ENCODE measurements around the gene IL17RB. TPM values are rescaled to one million over a fixed set of nuclear protein-coding genes. Genes with fewer than 3 reads are reported as not detected.

The IL17RB gene
- polyA plus RNA-seq, 2 of the 4 experiments (the other 2 are of a cell fraction): 1.9 to 2.2 TPM

- Histone ChIP-seq H3K27ac (no peak overlapping the region), H3K9me3 (no peaks in the 10 kb centered on the region), H3K4me3 (no peak overlapping the region), H3K4me2 (no peak overlapping the region), H3K4me1 (peaks cover 16% of the 10 kb centered on the region)
- ATAC-seq: no peak
- ChIA-PET POLR2A (no interaction called here), CTCF (no interaction called here)
- no peak for TF ChIP-seq RAD21 (conservative IDR thresholded peaks at IDR 0.05 in 1 of 2, IDR thresholded peaks at IDR 0.05 in 1 of 2)
- TF ChIP-seq TP53 (CRISPR knock-in tag; IDR thresholded peaks at IDR 0.05): no peak
- TF ChIP-seq EHF (CRISPR knock-in tag; IDR thresholded peaks at IDR 0.05): no peak
- TF ChIP-seq CHD4 (IDR thresholded peaks at IDR 0.05; ENCODE audit: borderline replicate concordance): no peak
- no peak for TF ChIP-seq ZSCAN20 (CRISPR knock-in tag; IDR thresholded peaks at IDR 0.05)
- no peak for TF ChIP-seq KDM1A (IDR thresholded peaks at IDR 0.05; ENCODE audit: low read depth)
- TF ChIP-seq CTCF (IDR thresholded peaks at IDR 0.05): no peak
- no peak for TF ChIP-seq CBX8 (IDR thresholded peaks at IDR 0.05)
- TF ChIP-seq BHLHE40 (IDR thresholded peaks at IDR 0.05; ENCODE audit: low read depth, low read length): no peak
- TF ChIP-seq JUNB (IDR thresholded peaks at IDR 0.05): no peak
- TF ChIP-seq RCOR1 (IDR thresholded peaks at IDR 0.05; ENCODE audit: low read depth, low read length): no peak
- no peak for TF ChIP-seq CBX2 (IDR thresholded peaks at IDR 0.05; ENCODE audit: borderline replicate concordance, low read depth)
- no peak for TF ChIP-seq USF2 (IDR thresholded peaks at IDR 0.05)
- no peak for TF ChIP-seq POLR2A (IDR thresholded peaks at IDR 0.05; ENCODE audit: low read length)
- no peak for TF ChIP-seq MAZ (IDR thresholded peaks at IDR 0.05; ENCODE audit: borderline replicate concordance, low read depth, low read length)
- no peak for TF ChIP-seq KDM5A (IDR thresholded peaks at IDR 0.05)
- no peak for TF ChIP-seq POLR2AphosphoS2 (conservative IDR thresholded peaks at IDR 0.05; ENCODE audit: low read length)
- TF ChIP-seq RARB (CRISPR knock-in tag; IDR thresholded peaks at IDR 0.05): no peak
- no peak for TF ChIP-seq GATA3 (IDR thresholded peaks at IDR 0.05; ENCODE audit: borderline replicate concordance)
- no peak for FAIRE-seq
- no peak for DNase-seq (ENCODE audit: low read depth in 1 of 2, low spot score in 1 of 2)
- WGBS (ENCODE audit: missing lambda C conversion rate): 86% methylated on average over 7 of the region's 9 CpGs
These were observed 45.0 kb upstream of the IL17RB start for GRCh38 chr3:53801319-53801718.

- ATAC-seq (no peak), FAIRE-seq (no peak), DNase-seq (ENCODE audit: low read depth in 1 of 2, low spot score in 1 of 2) (no peak)
- WGBS (ENCODE audit: missing lambda C conversion rate): 87% methylated on average over 6 of the region's 8 CpGs
- Histone ChIP-seq H3K27ac (no peak overlapping the region), H3K4me1 (peaks cover 23% of the 10 kb centered on the region), H3K9me3 (no peaks in the 10 kb centered on the region), H3K4me3 (no peak overlapping the region), H3K4me2 (no peak overlapping the region)
- ChIA-PET CTCF (no interaction called here), POLR2A (no interaction called here)
- no peak for TF ChIP-seq RNF2 (IDR thresholded peaks at IDR 0.05; ENCODE audit: borderline replicate concordance, low read depth)
- no peak for TF ChIP-seq CHD2 (IDR thresholded peaks at IDR 0.05; ENCODE audit: low read length, partially characterized antibody)
- no peak for TF ChIP-seq HMGXB4 (CRISPR knock-in tag; IDR thresholded peaks at IDR 0.05; ENCODE audit: borderline replicate concordance)
- TF ChIP-seq EHMT2 (IDR thresholded peaks at IDR 0.05; ENCODE audit: low read depth): no peak
- TF ChIP-seq KDM5A (IDR thresholded peaks at IDR 0.05): no peak
- TF ChIP-seq BHLHE40 (IDR thresholded peaks at IDR 0.05; ENCODE audit: low read depth, low read length): no peak
- TF ChIP-seq SREBF2 (IDR thresholded peaks at IDR 0.05): no peak
- TF ChIP-seq PBX3 (IDR thresholded peaks at IDR 0.05): no peak
- TF ChIP-seq BCL3 (IDR thresholded peaks at IDR 0.05): no peak
- no peak for TF ChIP-seq TFCP2L1 (CRISPR knock-in tag; IDR thresholded peaks at IDR 0.05)
- TF ChIP-seq E2F6 (IDR thresholded peaks at IDR 0.05; ENCODE audit: borderline replicate concordance, low read depth): no peak
- no peak for TF ChIP-seq MAX (IDR thresholded peaks at IDR 0.05)
- no peak for TF ChIP-seq PHF8 (IDR thresholded peaks at IDR 0.05; ENCODE audit: borderline replicate concordance, low read depth)
- no peak for TF ChIP-seq FOSL2 (IDR thresholded peaks at IDR 0.05)
- no peak for TF ChIP-seq FOSL2 (CRISPR knock-in tag; IDR thresholded peaks at IDR 0.05)
- no peak for TF ChIP-seq CEBPB (IDR thresholded peaks at IDR 0.05)
- TF ChIP-seq CHD4 (IDR thresholded peaks at IDR 0.05; ENCODE audit: borderline replicate concordance): no peak
These were observed 44.0 kb upstream of the IL17RB start for GRCh38 chr3:53802256-53802880.
